Measurements from ENCODE around the gene TENM3. TPM values are rescaled to one million over a fixed set of nuclear protein-coding genes. Genes with fewer than 3 reads are reported as not detected.

TENM3 gene
- total RNA-seq, 1 experiment from 2014 or later, result 51.3 TPM

GRCh38 chr4:182449930-182450439, 206.8 kb downstream of the TENM3 start:
- in situ Hi-C loops (cut with HindIII; ENCODE audit: low pct_unique_long_range_greater_than_20kb, low sequenced_read_pairs), result no loop called here
- no peak for DNase-seq (ENCODE audit: low read depth)

- in situ Hi-C loops (cut with HindIII; ENCODE audit: low pct_unique_long_range_greater_than_20kb, low sequenced_read_pairs), result no loop called here
- no peak for DNase-seq (ENCODE audit: low read depth)
Measured at GRCh38 chr4:182451441-182451840, 208.2 kb downstream of the TENM3 start.

GRCh38 chr4:182453830-182454229, 210.6 kb downstream of the TENM3 start:
- DNase-seq (ENCODE audit: low read depth), result no peak
- in situ Hi-C loops (cut with HindIII; ENCODE audit: low pct_unique_long_range_greater_than_20kb, low sequenced_read_pairs), result no loop called here

- no peak for DNase-seq (ENCODE audit: low read depth)
- in situ Hi-C loops (cut with HindIII; ENCODE audit: low pct_unique_long_range_greater_than_20kb, low sequenced_read_pairs), result no loop called here
Measured at GRCh38 chr4:182454440-182455013, 211.3 kb downstream of the TENM3 start.

GRCh38 chr4:182465114-182465513, 221.9 kb downstream of the TENM3 start:
- in situ Hi-C loops (cut with HindIII; ENCODE audit: low pct_unique_long_range_greater_than_20kb, low sequenced_read_pairs), result no loop called here
- DNase-seq (ENCODE audit: low read depth), result no peak

GRCh38 chr4:182465979-182466378, 222.8 kb downstream of the TENM3 start:
- in situ Hi-C loops (cut with HindIII; ENCODE audit: low pct_unique_long_range_greater_than_20kb, low sequenced_read_pairs), result no loop called here

GRCh38 chr4:182470215-182470614, 227.0 kb downstream of the TENM3 start:
- in situ Hi-C loops (cut with HindIII; ENCODE audit: low pct_unique_long_range_greater_than_20kb, low sequenced_read_pairs), result no loop called here
- no peak for DNase-seq (ENCODE audit: low read depth)

More at GRCh38 chr4:182465979-182466378, 222.8 kb downstream of the TENM3 start:
- DNase-seq (ENCODE audit: low read depth), result no peak

GRCh38 chr4:182475539-182475938, 232.3 kb downstream of the TENM3 start:
- in situ Hi-C loops (cut with HindIII; ENCODE audit: low pct_unique_long_range_greater_than_20kb, low sequenced_read_pairs), result no loop called here

GRCh38 chr4:182478475-182478874, 235.3 kb downstream of the TENM3 start:
- in situ Hi-C loops (cut with HindIII; ENCODE audit: low pct_unique_long_range_greater_than_20kb, low sequenced_read_pairs), result no loop called here
- DNase-seq (ENCODE audit: low read depth), result no peak

More at GRCh38 chr4:182475539-182475938, 232.3 kb downstream of the TENM3 start:
- DNase-seq (ENCODE audit: low read depth), result no peak

GRCh38 chr4:182483685-182484084, 240.5 kb downstream of the TENM3 start:
- DNase-seq (ENCODE audit: low read depth), result no peak
- in situ Hi-C loops (cut with HindIII; ENCODE audit: low pct_unique_long_range_greater_than_20kb, low sequenced_read_pairs), result no loop called here

- no peak for DNase-seq (ENCODE audit: low read depth)
- in situ Hi-C loops (cut with HindIII; ENCODE audit: low pct_unique_long_range_greater_than_20kb, low sequenced_read_pairs), result no loop called here
Measured at GRCh38 chr4:182486881-182487280, 243.7 kb downstream of the TENM3 start.

GRCh38 chr4:182488896-182489295, 245.7 kb downstream of the TENM3 start:
- DNase-seq (ENCODE audit: low read depth), result no peak
- in situ Hi-C loops (cut with HindIII; ENCODE audit: low pct_unique_long_range_greater_than_20kb, low sequenced_read_pairs), result no loop called here

GRCh38 chr4:182489607-182490006, 246.4 kb downstream of the TENM3 start:
- DNase-seq (ENCODE audit: low read depth), result no peak
- in situ Hi-C loops (cut with HindIII; ENCODE audit: low pct_unique_long_range_greater_than_20kb, low sequenced_read_pairs), result no loop called here

GRCh38 chr4:182491719-182492118, 248.5 kb downstream of the TENM3 start:
- in situ Hi-C loops (cut with HindIII; ENCODE audit: low pct_unique_long_range_greater_than_20kb, low sequenced_read_pairs), result no loop called here
- DNase-seq (ENCODE audit: low read depth), result no peak

- in situ Hi-C loops (cut with HindIII; ENCODE audit: low pct_unique_long_range_greater_than_20kb, low sequenced_read_pairs), result no loop called here
- no peak for DNase-seq (ENCODE audit: low read depth)
Measured at GRCh38 chr4:182492423-182492822, 249.2 kb downstream of the TENM3 start.

GRCh38 chr4:182493377-182493776, 250.2 kb downstream of the TENM3 start:
- in situ Hi-C loops (cut with HindIII; ENCODE audit: low pct_unique_long_range_greater_than_20kb, low sequenced_read_pairs), result no loop called here

GRCh38 chr4:182494103-182494502, 250.9 kb downstream of the TENM3 start:
- in situ Hi-C loops (cut with HindIII; ENCODE audit: low pct_unique_long_range_greater_than_20kb, low sequenced_read_pairs), result no loop called here
- DNase-seq (ENCODE audit: low read depth), result no peak

More at GRCh38 chr4:182493377-182493776, 250.2 kb downstream of the TENM3 start:
- no peak for DNase-seq (ENCODE audit: low read depth)

GRCh38 chr4:182495031-182495430, 251.8 kb downstream of the TENM3 start:
- DNase-seq (ENCODE audit: low read depth), result no peak
- in situ Hi-C loops (cut with HindIII; ENCODE audit: low pct_unique_long_range_greater_than_20kb, low sequenced_read_pairs), result no loop called here

- in situ Hi-C loops (cut with HindIII; ENCODE audit: low pct_unique_long_range_greater_than_20kb, low sequenced_read_pairs), result no loop called here
- DNase-seq (ENCODE audit: low read depth), result no peak
Measured at GRCh38 chr4:182495645-182496385, 252.6 kb downstream of the TENM3 start.

- in situ Hi-C loops (cut with HindIII; ENCODE audit: low pct_unique_long_range_greater_than_20kb, low sequenced_read_pairs), result no loop called here
Measured at GRCh38 chr4:182496408-182496807, 253.2 kb downstream of the TENM3 start.

More at GRCh38 chr4:182496408-182496807, 253.2 kb downstream of the TENM3 start:
- DNase-seq (ENCODE audit: low read depth), result no peak

Measured in Caki2 (cell line).